ENCODE results near the gene GOLPH3.
"Not testable (repeated sequence)": the region's sequence is repeated elsewhere in the genome, so short reads cannot be mapped to it uniquely, and the experiment has no call there.

GOLPH3 gene

DNA sequence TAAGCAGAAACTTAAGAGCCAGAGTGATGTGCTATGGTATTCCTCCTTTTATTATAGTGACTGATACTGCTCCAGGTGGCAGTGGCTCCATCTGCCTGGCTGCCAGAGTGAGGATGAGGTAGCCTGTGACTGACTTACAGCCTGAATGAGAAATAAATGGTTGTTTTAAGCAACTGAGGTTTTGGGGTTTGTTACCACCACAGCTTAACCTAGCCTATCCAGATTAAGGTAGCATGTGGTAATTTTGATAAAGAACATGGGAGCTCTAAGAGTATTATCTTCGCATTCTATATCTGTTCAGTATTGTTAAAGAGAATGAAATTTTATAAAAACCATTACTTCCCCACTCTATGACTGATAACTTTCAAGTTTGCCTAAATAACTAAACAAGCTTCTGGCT, 39.0 kb downstream of the GOLPH3 start:
- no peak for DNase-seq (ENCODE audit: low read depth, low spot score)

DNA sequence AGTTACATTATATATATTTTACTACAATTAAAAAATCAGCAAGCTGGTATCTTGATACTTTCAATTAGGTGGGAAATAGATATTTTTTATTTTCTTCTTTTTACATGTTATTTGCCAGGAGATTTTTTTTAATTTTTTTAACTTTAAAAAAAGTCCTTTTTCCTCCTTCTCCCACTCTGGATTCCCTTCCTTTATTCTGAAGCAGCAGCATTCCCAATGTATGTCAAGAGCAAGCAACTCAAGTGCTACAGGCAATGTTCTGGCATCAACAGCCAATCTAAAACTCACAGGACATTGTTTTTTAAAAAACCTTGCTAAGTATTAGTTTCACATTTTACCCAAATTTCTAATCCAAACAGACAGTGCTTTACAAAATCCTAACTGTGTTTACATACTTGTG, 41.4 kb downstream of the GOLPH3 start:
- DNase-seq (ENCODE audit: low read depth, low spot score): no peak

DNA sequence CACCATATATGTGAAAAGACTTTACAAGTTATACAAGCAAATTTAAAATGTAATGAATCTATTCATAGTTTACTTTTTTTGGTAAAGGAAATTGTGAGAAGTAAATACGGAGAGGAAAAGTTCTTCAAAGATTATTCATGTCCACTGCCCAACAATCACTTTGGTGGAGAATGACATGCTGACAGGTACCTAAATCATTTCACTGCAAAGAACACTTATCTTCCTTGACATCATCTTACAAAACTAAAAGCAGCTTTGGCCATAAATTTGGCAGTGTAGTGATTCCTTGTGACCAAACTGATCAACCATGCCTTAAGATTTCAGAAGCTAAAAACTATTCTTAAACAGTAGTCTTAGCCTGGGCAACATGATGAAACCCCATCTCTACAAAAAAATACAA, 42.5 kb downstream of the GOLPH3 start:
- DNase-seq (ENCODE audit: low read depth, low spot score): no peak

DNA sequence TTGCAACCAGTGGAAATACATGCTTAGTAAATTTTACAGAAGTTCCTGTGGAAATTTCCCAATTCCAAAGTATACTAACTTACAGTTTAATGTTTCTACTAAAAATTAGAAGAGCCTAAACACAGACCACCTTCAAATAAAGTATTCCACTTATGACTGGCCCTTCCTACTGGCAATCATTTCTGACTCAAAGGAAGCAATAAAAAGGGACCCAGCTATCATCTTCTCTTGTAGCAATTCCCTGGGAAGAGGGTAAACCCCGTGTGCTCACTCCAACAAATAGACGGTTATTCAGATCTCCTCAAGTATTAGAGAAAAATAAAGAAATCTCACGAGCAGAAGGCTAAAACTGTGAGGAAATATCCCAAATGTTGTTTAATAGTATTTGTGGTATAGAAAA, 43.3 kb downstream of the GOLPH3 start:
- no peak for DNase-seq (ENCODE audit: low read depth, low spot score)

DNA sequence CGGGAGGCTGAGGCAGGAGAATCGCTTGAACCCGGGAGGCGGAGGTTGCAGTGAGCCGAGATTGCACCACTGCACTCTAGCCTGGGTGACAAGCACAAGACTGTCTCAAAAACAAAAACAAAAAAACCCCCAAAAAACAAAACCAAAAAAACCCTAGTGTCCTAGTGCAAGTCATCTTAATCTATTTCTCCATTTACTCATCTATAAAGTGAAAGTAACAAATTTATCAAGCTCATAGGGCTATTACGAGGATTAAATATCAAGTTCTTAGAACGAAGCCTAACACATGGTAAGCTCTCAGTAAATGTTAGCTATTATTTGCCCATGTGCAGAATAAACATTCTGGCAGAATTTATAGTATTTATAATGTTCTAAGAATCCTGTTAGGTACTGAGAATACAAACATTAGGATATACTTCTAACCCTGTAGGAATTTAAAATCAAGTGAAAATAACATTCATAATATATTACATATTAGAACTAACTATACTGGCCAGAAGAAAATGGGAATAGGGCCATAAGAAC, 45.0 kb downstream of the GOLPH3 start:
- no peak for DNase-seq (ENCODE audit: low read depth, low spot score)

DNA sequence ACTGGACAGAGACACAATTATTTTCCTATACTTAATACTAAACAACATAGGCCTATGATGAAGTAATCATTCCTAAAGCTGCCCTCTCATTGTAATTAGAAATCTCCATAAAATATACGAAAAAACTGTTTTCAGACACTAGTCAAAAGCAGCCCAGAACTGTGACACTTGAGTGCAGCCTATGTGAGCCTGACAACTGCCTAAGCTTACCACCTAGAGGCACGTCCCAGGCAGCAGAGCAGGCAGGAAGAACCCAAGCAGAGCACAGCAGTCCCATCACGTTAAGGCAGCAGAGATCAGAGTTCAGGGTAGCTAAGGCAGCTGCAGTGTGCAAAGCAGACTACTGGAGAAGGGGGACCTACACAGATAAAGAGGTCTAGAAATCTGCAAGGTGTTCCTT, 46.4 kb downstream of the GOLPH3 start:
- no peak for DNase-seq (ENCODE audit: low read depth, low spot score)

DNA sequence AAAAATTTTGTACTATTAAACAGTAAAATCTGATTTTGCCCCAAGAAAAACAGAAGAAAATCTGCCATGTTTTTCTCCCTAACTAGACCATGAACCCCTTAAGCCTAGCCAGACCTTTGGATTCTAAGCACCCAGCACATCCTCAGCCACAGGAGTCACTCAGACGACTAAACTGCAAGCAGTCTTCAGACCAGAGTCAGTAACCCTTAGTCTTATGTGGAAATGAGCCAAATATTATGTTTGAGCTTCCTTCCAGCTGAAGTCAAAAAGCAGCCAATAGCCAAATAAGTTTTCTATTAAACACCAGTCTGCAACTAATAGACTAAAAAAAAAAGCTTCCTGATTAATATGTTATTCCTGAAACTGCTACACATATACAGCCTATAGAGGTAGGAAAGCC, 47.4 kb downstream of the GOLPH3 start:
- DNase-seq (ENCODE audit: low read depth, low spot score): no peak

DNA sequence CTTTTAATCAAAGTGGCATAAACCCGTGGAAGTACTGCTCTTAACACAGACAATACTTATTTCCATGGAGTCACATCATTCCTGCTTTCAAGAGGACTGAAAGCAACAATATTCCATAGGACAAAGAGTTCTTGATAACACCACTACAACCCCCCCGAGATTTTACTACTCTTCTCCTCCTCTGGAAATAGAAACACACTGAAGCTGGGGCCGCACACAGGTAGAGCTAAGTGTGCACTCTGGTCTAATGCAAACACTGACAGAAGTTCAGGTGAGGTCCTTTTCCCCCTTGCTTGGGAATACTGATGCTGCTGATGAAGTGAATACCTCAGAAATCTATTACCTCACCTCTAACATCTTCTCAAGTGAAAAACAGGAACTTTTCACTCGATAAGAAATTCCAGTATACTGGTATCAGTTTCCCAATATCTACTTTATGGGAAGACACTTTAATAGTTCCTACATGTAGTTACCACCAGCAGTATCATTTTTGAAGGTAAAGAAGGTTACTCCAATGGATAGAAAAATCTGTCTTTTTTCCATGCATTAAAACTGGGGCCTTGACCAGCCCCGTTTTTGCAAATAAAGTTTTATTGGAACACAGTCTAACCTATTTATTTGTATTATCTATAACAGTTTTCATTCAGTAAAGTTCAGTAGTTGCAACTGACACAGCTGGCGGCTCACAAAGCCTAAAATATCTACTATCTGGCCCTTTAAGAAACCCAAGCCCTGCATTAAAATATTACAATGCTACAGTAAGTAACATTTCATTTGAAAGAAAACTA, 50.0 kb downstream of the GOLPH3 start:
- DNase-seq (ENCODE audit: low read depth, low spot score): no peak

DNA sequence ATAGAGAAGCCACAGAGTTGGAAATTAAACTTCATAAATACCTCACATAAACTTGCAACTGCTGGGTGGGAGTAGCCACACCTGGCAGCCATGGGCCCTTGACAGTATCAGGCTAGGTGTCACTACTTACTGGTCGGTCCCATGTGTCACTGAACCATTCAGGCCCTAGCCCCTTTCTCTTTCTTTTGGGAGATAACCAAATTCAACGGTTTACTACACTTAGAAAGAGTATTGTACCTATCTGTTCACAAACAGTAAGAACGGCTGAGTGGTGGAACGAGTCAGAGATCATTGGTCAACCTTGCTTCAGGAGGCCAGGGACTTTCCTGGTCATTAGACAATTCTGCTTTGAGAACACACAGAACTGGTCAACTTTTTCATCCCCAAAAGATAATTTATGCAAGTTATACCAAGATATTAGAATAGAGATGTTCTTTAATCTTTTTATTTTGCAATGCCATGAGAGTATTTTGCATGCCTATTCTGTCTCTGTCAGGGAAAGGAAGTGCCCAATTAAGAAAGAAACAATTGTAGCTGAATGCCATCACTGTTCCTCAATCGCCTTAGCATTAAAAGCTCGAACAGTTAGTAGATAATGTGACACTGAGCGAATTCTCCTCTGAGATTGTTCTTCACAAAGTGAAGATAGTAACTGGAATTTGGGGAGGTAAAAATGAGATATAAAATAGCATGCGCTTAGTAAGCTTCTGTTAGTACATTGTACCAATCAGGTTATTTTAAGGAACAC, 50.9 kb downstream of the GOLPH3 start:
- DNase-seq (ENCODE audit: low read depth, low spot score): no peak

DNA sequence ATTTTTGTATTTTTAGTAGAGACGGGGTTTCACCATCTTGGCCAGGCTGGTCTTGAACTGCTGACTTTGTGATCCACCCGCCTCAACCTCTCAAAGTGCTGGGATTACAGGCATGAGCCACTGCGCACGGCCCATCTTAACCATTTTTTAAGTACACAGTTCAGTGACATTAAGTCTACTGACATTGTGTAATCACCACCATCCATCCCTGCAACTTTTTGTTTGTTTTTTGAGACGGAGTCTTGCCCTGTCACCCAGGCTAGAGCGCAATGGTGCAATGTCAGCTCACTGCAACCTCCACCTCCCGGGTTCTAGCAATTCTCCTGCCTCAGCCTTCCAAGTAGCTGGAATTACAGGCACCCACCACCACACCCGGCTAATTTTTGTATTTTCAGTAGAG, 55.2 kb downstream of the GOLPH3 start:
- DNase-seq (ENCODE audit: low read depth, low spot score): not testable (repeated sequence)

DNA sequence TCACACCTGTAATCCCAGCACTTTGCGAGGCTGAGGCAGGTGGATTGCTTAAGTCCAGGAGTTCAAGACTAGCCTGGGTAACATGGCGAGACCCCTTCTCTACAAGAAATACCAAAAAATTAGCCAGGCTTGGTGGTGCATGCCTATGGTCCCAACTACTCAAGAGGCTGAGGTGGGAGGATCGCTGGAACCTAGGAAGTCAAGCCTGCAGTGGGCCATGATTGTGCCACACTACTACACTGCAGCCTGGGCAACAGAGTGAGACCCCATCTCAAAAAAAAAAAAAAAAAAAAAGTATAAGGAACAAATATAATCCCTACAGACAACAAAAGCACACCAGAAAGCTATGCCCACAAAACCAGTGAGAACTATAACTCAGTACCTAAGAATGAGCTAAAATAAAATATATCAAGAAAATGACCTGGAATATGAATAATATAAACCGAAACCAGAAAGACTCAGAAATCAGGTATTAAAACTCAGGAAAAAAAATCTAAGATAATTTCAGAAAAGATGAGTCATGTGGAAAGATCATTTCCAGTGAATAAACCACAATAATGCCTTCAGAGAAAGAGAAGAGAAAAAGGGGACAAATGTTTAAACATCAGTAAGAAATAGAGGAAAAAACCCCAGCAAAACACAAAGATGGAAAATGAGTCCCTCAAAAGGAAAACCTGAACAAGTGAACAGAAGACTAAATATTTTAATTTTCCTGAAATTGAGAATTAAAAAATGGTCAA, 57.4 kb downstream of the GOLPH3 start:
- no peak for DNase-seq (ENCODE audit: low read depth, low spot score)

DNA sequence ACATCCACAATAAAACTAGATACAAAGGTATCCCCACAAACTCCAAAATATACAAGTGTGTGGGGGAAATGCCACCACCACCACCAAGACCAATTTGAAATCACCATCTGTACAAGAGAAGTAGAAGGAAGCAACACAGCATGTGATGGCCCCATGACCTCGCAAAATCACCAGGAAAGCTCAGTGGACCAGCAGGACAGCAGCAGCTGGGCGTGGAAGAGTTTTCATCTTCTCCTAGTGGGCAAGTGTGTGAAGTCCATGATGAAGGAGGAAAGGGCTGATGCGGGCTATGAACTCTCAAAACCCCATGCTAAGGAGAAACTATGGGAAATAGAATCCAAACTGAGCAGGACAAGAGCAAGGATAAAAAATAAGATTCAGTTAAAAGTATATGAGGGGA, 58.1 kb downstream of the GOLPH3 start:
- DNase-seq (ENCODE audit: low read depth, low spot score): no peak

DNA sequence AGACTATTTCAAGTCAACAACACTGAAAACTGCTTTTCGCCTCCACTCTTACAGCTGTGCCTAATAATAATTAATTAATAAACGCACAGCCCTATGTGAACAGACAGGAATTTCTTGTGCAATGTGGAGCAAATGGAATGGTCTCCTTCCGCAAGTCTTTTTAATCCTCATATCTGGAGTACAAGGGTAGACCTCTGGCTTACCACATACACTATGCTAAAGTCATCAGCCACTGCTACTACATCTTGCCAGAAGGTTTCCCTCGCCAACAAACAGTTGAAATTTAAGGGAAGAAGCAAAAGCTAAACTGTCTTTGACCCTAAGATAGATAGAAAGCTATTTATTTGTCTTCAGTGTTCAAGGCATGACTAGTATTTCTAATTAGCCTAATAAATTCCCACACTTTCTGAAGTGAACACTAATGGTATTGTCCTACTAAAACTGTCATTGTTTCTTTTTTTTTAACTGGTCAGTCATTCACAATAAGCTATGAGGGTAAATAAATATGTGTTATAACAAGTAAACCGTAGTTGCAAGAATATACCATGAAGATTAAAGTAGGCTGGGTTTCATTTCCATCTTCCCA, 63.9 kb downstream of the GOLPH3 start:
- DNase-seq (ENCODE audit: low read depth, low spot score): no peak

DNA sequence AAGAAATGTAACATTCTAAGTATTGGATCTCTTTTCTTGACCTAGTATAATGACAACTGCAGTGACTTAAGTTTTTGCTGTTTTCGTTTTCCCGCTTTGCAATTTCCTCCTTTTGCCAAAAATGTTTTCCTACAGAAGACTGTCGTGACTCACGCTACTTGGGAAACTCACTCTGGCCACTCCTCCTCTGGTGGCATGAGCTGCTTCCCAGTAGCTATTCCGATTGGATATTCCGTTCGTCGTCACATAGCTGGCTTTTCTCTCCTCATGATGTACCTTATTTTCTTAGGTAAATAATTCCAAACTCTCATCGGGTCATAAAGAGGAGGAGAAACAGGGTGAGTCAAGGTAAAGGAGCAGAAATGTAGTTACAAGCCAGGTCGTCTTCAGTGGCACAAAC, 64.9 kb downstream of the GOLPH3 start:
- DNase-seq (ENCODE audit: low read depth, low spot score): no peak

DNA sequence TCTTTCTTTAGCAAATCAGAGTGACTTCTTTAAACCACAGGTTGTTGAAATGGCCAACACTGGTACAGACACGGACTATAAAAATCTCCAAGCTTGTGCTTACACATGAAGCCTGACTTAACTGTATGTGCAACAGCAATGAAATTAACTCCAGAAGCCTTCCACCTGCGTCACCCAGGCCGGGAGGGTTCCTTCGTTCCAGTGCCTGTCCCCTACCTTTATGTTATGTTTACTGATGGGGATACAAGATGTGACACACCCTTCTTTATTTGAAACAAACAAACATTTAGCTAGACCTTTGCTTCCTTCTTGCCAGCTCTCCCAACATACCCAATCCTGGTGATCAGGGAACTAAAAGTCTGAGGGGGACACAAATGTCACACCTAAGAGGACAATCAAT, 66.0 kb downstream of the GOLPH3 start:
- no peak for DNase-seq (ENCODE audit: low read depth, low spot score)

DNA sequence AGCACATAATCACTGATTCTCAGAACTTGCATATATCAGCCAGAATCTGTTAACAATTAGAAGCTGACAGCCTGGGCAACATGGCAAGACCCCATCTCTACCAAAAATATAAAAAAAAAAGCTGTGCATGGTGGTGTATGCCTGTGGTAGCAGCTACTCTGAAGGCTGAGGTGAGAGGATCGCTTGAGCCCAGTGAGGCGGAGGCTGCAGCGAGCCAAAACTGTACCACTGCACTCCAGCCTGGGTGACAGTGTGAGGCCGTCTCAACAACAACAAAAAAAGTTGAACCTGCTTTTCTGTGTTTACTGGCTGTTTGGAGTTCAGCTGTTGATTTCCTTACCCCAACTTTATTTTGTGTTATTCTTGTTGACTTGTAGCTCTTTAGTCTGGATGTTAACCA, 66.8 kb downstream of the GOLPH3 start:
- no peak for DNase-seq (ENCODE audit: low read depth, low spot score)

DNA sequence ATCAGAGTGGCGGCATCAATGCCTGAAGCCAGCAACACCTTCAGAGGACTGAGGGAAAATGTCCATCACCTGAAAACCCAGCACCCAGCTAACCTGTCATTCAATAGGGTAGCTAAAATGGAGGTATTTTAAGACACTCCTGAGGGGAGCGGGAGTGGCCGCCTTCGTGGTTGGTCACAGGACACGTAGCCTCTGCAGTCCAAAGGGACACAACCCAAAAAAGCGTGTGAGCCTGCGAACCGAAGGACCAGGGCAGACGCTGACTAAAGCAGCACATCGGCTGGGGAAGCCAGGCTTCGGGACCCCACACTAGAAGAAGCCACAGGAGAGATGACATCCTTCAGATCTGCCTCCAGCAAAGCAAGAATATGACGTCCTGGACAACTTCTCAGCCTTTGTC, 70.6 kb downstream of the GOLPH3 start:
- DNase-seq (ENCODE audit: low read depth, low spot score): no peak

DNA sequence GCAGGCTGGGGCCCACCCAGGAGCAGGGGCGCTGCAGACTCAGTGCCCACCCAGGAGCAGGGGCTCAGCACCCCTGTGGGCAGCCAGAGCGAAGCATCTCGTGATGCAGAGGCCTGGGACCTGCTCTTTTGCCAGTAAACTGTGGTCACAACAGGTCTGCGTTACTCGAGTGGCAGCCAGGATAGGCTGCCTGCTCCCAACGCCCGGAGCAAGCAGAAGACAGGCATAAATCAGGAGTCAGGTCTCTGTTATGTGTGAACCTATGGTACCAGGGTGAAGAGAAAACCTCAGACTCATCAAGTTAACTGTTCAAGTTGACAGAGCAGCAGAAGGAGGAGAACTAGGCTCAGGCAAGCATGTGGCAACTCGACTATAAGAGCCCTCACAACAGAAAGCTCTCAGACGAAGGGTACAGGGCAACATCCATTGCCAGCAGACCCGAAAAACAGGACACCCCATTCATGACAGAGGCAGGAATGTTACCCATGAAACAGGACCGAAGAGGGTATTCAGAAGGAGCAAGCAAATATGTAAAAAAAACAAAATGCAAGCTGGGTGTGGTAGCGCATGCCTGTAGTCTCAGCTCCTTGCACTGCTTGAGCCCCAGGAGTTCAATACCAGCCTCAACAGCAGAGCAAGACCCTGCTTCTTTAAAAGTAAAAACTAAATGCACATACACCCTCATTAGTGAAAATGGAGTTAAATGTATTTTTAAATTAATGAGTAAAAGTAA, 71.7 kb downstream of the GOLPH3 start:
- DNase-seq (ENCODE audit: low read depth, low spot score): no peak

DNA sequence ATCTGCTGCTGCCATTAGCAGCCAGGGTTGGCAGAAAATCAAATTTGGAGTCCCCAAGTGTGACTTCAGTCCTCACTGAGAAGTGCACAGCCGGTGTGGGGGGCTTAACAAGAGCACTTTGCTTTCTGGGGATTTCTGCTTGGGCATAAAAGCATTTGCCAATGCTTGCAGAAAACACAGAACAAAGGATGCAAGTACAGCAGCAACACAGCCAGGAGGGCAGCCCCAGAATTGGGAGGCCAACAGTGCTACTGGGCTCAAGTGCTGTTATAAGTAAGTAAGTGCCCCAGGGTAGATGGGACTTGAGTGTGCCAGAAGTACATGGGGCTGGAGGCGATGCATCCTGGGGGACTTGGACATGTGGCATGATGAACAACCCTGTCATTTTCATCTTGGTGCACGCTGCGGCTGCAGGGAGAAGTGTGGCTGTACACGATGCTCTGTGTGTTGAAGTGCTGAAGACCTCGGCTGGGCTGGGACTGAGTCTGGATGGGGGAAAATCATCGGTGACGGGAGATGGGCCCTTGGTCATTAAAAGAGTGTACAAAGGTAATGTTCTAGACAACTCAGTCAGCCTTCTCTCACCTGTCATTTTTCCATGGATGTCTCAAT, 73.3 kb downstream of the GOLPH3 start:
- no peak for DNase-seq (ENCODE audit: low read depth, low spot score)

DNA sequence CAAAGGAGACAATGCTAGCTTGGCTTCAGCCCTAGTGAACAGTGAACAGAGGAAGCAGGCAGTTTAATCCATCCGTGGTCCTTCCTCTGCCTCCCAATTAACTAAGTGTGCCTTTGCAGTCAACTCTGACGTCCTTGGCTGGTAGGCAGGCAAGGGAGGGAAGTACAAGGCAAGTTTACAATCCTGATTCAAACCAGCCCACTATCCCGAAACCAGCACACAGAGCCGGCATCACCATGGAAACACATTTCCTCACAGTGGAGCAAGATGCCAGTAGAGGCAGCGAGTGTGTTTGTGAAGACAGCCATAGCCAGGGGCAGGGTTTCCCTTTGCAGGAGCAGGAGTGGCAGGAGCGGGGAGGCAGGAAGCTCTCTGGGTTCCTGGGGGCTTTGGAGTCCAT, 73.9 kb downstream of the GOLPH3 start:
- no peak for DNase-seq (ENCODE audit: low read depth, low spot score)

DNA sequence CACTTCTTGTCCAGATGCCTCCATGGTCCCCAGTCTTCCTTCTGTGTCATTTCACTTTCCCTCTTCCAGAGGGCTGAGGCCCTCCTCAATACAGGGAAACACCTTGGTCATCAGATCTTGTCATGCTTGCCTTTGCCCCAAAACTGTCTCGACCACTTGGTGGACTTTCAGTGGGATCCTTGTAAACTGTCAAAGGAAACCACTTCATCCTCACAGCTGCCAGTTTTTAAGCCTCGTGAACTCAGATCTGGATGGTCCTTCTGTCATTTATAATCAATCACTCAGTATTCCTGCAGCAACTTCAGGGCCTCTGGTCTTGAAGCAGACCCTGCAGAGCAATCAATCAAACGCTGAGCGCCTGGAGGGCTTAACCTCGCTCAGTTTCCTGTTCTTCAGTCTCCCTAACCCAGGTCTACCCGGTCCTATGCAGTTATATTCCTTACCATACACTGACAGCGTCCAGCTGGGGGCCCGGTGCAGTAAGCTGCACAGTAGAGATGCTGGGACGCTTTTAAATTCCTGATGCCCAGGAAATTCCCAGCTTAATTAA, 74.6 kb downstream of the GOLPH3 start:
- no peak for DNase-seq (ENCODE audit: low read depth, low spot score)

Measured in activated CD4-positive, CD25-positive, alpha-beta regulatory T cell treated with anti-CD3 and anti-CD28 coated beads, Interleukin-2, amount 50 U/mL, for 16 hours (primary cell).